ENCODE measurements around the gene AP5S1. TPM values are rescaled to one million over a fixed set of nuclear protein-coding genes. Genes with fewer than 3 reads are reported as not detected.

Gene AP5S1
- total RNA-seq, 1 donor from 2014 or later = 12.8 TPM

- H3K4me3 Mint-ChIP-seq = peak overlapping the region; percentile 91
- no peaks in the 10 kb centered on the region for H3K9me3 Mint-ChIP-seq
- no peaks in the 10 kb centered on the region for H3K36me3 Mint-ChIP-seq (ENCODE audit: low read depth)
- peaks cover 26% of the 10 kb centered on the region for H3K4me1 Mint-ChIP-seq
- DNase-seq (ENCODE audit: low read depth, low spot score) = no peak
- peak overlapping the region; percentile 92 for H3K27ac Mint-ChIP-seq (ENCODE audit: unreplicated experiment)
- no peaks in the 10 kb centered on the region for H3K27me3 Mint-ChIP-seq (ENCODE audit: low read depth)
- TF ChIP-seq, protein P1, sequence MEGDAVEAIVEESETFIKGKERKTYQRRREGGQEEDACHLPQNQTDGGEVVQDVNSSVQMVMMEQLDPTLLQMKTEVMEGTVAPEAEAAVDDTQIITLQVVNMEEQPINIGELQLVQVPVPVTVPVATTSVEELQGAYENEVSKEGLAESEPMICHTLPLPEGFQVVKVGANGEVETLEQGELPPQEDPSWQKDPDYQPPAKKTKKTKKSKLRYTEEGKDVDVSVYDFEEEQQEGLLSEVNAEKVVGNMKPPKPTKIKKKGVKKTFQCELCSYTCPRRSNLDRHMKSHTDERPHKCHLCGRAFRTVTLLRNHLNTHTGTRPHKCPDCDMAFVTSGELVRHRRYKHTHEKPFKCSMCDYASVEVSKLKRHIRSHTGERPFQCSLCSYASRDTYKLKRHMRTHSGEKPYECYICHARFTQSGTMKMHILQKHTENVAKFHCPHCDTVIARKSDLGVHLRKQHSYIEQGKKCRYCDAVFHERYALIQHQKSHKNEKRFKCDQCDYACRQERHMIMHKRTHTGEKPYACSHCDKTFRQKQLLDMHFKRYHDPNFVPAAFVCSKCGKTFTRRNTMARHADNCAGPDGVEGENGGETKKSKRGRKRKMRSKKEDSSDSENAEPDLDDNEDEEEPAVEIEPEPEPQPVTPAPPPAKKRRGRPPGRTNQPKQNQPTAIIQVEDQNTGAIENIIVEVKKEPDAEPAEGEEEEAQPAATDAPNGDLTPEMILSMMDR (conservative IDR thresholded peaks at IDR 0.05) = no peak
These were observed 27.1 kb downstream of the AP5S1 start for GRCh38 chr20:3847429-3847940.

GRCh38 chr20:3848565-3848964 lies 28.2 kb downstream of the AP5S1 start:
- H3K27me3 Mint-ChIP-seq (ENCODE audit: low read depth) = no peaks in the 10 kb centered on the region
- TF ChIP-seq, protein P1 (conservative IDR thresholded peaks at IDR 0.05) = no peak
- no peaks in the 10 kb centered on the region for H3K9me3 Mint-ChIP-seq
- peaks cover 25% of the 10 kb centered on the region for H3K4me1 Mint-ChIP-seq
- H3K36me3 Mint-ChIP-seq (ENCODE audit: low read depth) = no peaks in the 10 kb centered on the region
- H3K4me3 Mint-ChIP-seq = peak overlapping the region; percentile 91
- DNase-seq (ENCODE audit: low read depth, low spot score) = no peak
- peak overlapping the region; percentile 86 for H3K27ac Mint-ChIP-seq (ENCODE audit: unreplicated experiment)

- peak overlapping the region; percentile 31 for H3K4me3 Mint-ChIP-seq
- TF ChIP-seq, protein P1 (conservative IDR thresholded peaks at IDR 0.05) = no peak
- H3K27ac Mint-ChIP-seq (ENCODE audit: unreplicated experiment) = no peak overlapping the region
- H3K9me3 Mint-ChIP-seq = no peaks in the 10 kb centered on the region
- H3K27me3 Mint-ChIP-seq (ENCODE audit: low read depth) = no peaks in the 10 kb centered on the region
- DNase-seq (ENCODE audit: low read depth, low spot score) = no peak
- H3K36me3 Mint-ChIP-seq (ENCODE audit: low read depth) = peaks cover 7% of the 10 kb centered on the region
- peaks cover 11% of the 10 kb centered on the region for H3K4me1 Mint-ChIP-seq
These were observed 34.1 kb downstream of the AP5S1 start for GRCh38 chr20:3854462-3854871.

GRCh38 chr20:3857405-3857804 lies 37.1 kb downstream of the AP5S1 start:
- Mint-ChIP-seq H3K4me3 (no peak overlapping the region), H3K27me3 (ENCODE audit: low read depth) (no peaks in the 10 kb centered on the region), H3K9me3 (no peaks in the 10 kb centered on the region), H3K36me3 (ENCODE audit: low read depth) (peaks cover 18% of the 10 kb centered on the region), H3K27ac (ENCODE audit: unreplicated experiment) (no peak overlapping the region), H3K4me1 (peaks cover 8% of the 10 kb centered on the region)
- DNase-seq (ENCODE audit: low read depth, low spot score) = no peak
- TF ChIP-seq, protein P1 (conservative IDR thresholded peaks at IDR 0.05) = no peak

DNA sequence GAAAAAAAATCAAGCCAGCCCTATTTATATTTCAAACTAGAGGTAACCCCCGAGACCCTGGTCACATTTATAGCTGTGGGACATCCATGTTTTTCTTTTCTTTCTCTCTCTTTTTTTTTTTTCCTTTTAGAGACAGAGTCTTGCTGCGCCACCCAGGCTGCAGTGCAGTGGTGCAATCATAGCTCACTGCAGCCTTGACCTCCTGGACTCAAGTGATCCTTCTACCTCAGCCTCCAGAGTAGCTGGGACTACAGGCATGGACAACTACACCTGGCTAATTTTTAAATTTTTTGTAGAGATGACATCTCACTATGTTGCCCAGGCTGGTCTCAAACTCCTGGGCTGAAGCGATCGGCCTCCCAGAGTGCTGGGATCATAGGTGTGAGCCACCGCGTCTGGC lies 38.3 kb downstream of the AP5S1 start:
- H3K27ac Mint-ChIP-seq (ENCODE audit: unreplicated experiment) = no peak overlapping the region
- H3K9me3 Mint-ChIP-seq = no peaks in the 10 kb centered on the region
- H3K27me3 Mint-ChIP-seq (ENCODE audit: low read depth) = no peaks in the 10 kb centered on the region
- DNase-seq (ENCODE audit: low read depth, low spot score) = no peak
- H3K4me3 Mint-ChIP-seq = no peak overlapping the region
- peaks cover 8% of the 10 kb centered on the region for H3K4me1 Mint-ChIP-seq
- peaks cover 29% of the 10 kb centered on the region for H3K36me3 Mint-ChIP-seq (ENCODE audit: low read depth)
- TF ChIP-seq, protein P1 (conservative IDR thresholded peaks at IDR 0.05) = no peak

Data from neural crest cell (in vitro differentiated cells).